HG03280 (cell line): ENCODE data around the gene PRAME.
A peak's percentile ranks its signal among the peaks of the same experiment; 100 is the strongest.
"Not testable (repeated sequence)": the region's sequence is repeated elsewhere in the genome, so short reads cannot be mapped to it uniquely, and the experiment has no call there.

Experiments
- ATAC-seq: cut with Tn5 transposase; IDR thresholded peaks from one replicate; pipeline ENCODE4 v1.9.1; 2021; ENCODE audit warnings: mild to moderate bottlenecking, moderate library complexity; ENCODE audit not compliant: unreplicated experiment

The PRAME gene

DNA sequence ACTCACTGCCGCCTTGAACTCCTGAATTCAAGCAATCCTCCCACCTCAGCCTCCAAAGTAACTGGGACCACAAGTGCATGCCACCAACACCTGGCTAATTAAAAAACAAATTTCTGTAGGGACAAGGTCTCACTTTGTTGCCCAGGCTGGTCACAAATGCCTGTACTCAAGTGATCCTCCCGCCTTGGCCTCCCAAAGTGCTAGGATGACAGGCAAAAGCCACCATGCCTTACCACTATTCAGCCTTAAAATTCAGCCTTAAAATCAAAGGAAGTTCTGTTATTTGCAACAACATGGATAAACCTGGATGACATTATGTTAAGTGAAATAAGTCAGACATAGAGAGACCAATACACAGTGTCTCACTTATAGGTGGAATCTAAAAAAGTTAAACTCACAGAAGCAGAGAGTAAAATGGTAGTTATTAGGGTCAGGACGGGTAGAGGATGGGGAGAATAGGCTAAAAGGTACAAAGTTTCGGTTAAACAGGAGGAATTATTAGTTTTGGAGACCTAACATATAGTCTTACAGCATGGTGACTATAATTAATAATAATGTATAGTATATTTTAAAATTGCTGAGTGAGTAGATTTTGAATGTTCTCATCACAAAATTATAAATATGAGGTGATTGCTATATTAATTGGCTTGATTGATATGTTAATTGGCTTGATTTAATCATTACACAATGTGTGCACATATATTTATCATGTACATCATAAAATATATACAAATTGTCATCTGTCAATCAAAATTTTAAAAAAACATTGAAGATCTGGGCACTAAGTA lies 32.7 kb downstream of the PRAME start:
- ATAC-seq: no peak

DNA sequence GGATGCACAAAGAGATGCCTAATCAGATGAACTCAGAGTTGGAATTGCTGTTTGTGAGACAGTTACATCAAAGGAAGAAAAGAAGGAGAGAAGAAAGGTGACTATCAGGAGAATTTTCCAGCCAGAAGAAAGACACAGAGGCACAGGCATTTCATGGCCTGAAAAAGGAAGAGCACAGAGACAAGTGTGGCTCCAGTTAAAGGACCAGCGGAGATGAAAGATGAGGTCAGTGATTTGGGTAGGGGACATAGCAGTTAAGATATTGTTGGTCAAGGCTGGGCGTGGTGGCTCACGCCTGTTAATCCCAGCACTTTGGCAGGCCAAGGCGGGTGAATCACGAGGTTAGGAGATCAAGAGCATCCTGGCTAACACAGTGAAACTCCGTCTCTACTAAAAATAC lies 35.6 kb downstream of the PRAME start:
- no peak for ATAC-seq

DNA sequence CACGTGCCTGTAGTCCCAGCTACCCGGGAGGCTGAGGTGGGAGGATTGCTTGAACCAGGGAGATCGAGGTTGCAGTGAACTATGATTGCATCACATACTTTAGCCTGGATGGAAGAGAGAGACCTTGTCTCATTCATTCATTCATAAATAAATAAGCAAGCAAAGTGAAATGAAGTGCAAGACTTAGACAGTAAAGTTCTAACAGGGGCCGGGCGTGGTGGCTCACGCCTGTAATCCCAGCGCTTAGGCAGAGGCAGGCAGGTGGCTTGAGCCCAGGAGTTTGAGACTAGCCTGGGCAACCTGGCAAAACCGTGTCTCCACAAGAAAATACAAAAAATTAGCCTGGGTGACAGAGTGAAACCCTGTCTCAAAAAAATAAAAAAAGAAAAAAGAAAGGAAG lies 37.4 kb downstream of the PRAME start:
- no peak for ATAC-seq

GRCh38 chr22:22520667-22521602 lies 38.1 kb downstream of the PRAME start:
- no peak for ATAC-seq

DNA sequence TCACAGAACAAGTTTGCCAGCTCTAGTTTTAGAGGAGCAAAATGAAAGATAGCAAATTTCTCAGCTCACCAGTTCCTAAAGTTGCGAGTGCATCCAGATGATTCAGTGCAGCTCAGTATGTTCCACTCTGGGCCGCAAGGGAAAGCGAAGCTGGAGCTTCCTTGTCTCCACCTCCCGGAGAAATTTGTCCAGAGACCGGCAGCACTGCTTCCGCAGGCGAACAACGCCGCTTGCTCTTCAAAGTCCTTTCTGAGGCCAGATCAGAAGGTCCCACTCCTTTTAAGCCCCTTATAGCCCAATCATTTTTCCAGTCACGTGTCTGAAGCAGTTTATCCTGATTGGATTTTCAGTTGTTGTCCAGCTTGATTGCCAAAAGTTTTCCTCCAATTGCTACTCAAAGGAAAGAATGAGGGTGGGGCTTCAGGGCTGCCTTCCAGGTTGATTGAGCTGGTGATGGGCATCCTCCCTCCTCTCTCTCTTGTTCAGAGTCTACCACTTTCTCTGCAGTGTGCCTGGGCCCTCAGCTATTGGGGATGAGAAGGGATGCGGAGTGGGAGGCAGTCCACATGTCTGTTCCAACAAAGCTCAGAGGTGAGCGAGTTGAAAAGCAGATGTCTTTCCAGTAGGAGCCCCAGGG lies 38.9 kb downstream of the PRAME start, which contains the start of gene ZNF280A:
Gene ZNF280A (minus strand): TSS at position 251 of the 637 bp plus-strand sequence. CDS start 4,640 bp downstream, outside the sequence.
- ATAC-seq: no peak

- ATAC-seq: no peak
Observed at GRCh38 chr22:22519591-22519990, 39.5 kb downstream of the PRAME start.

- ATAC-seq: no peak
Observed at GRCh38 chr22:22516992-22517391, 42.1 kb downstream of the PRAME start.

GRCh38 chr22:22515890-22516289 lies 43.2 kb downstream of the PRAME start:
- ATAC-seq: no peak

GRCh38 chr22:22514431-22514830 lies 44.6 kb downstream of the PRAME start:
- ATAC-seq: not testable (repeated sequence)

DNA sequence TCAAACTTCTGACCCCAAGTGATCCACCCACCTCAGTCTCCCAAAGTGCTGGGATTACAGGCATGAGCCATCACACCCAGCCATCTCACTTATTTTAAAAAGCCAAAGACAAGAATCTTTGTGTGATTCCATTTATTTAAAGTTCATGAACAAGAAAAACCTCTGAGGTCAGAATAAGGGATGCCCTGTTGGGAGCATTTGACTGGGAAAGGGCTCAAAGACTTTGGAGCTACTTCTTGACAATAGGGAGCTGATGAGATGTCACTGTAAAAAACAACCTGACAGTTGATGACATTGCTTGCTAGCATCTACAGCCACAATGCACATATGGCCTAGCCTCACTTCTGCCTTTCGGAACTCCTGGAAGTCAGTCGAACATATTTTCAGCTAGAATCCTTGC lies 45.4 kb downstream of the PRAME start:
- ATAC-seq: no peak

- ATAC-seq: no peak
Observed at GRCh38 chr22:22512951-22513350, 46.1 kb downstream of the PRAME start.

- not testable (repeated sequence) for ATAC-seq
Observed at GRCh38 chr22:22510833-22511232, 48.2 kb downstream of the PRAME start.

- not testable (repeated sequence) for ATAC-seq
Observed at GRCh38 chr22:22509912-22510311, 49.2 kb downstream of the PRAME start.

DNA sequence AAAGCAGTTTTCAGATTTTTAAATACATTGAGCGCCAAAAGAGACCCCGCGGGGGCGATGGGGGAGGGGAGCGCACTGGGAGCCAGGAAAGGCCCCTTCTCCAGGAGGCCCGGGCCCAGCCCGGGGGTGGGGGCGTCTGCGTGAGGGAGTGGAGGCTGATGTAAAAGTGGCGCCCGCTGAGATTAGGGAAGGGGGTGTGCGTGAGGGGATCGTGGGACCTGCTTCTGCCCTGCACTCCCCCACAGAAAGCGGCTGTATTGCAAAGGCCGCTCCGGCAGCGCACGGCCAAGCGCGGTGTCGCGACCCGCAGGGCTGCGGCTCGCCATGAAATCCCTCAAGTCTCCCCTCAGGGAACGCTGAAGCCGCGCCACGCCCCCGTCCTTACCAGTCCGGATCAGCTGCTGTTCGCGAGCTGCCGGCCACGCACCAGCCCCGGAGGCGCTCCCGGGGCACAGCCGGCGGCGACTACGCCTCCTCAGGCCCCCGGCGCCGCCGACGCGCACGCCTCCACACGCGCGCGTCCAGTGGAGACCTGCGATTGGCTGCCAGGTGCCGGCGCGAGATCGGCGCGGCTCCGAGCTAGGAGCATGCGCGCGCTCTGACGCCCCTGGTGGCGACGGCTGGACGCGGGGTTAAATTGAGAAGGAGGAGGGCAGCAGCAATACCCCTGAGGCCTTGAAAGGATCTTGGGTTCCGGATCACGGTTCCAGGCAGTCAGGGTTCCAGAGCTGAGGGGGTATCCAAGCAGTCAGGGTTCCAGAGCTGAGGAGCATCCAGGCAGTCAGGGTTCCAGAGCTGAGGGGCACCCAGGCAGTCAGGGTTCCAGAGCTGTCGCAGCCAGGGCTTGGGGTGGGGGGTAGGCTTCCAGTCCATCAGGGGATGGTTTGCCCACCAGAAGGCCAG lies 50.5 kb downstream of the PRAME start, which contains the start of gene ZNF280B:
Gene ZNF280B (minus strand): TSS at position 469 of the 903 bp plus-strand sequence. CDS start 19,344 bp downstream, outside the sequence.
- peak; percentile 95 for ATAC-seq

- no peak for ATAC-seq
Observed at GRCh38 chr22:22507743-22508273, 51.3 kb downstream of the PRAME start.

- no peak for ATAC-seq
Observed at GRCh38 chr22:22506736-22507135, 52.3 kb downstream of the PRAME start.

DNA sequence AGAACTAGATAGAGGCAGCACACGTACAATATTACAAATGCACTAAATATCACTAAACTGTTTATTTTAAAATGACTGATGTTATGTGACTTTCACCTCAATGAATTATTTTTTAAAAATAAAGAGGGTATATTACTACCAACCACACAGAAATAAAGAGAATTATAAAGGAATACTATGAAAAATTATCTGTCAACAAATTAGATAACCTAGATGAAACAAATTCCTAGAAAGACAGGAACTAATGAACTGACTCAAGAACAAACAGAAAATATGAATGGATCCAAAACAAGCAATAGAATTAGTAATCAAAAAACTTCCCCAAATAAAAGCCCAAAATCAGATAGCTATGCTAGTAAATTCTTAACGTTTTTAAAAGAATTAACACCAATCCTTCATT lies 60.8 kb downstream of the PRAME start:
- no peak for ATAC-seq
